Adrenal gland (tissue), 12 donors: ENCODE results near the gene PRDM16. TPM values are rescaled to one million over a fixed set of nuclear protein-coding genes. Genes with fewer than 3 reads are reported as not detected.

Experiments
- DNase-seq, 7 donors: peaks; one replicate each; pipeline ENCODE4 v3.0.0-alpha.2; 2019 to 2020
- H3K27ac ChIP-seq, 5 donors: fragments of 200-600 bp; sonication (generic) in 4 of 5; 1 replicate in 3 of 5; 2 replicates in 2 of 5; pipeline versions ENCODE4 v1.5.1 to v1.8.0; 2016 to 2020; ENCODE audit warnings: mild to moderate bottlenecking in 1 of 5
- H3K27me3 ChIP-seq: fragments of 200-600 bp; 2 replicates; pipeline ENCODE4 v1.8.0; 2021
- H3K36me3 ChIP-seq, 2 donors: fragments of 200-600 bp; replicated peaks in 1 of 2; 1 replicate in 1 of 2; 2 replicates in 1 of 2; pipeline versions ENCODE4 v1.5.1 to v1.8.0; 2018 to 2022
- H3K4me1 ChIP-seq, 2 donors: fragments of 200-600 bp; replicated peaks in 1 of 2; 1 replicate in 1 of 2; 2 replicates in 1 of 2; pipeline versions ENCODE4 v1.5.1 to v1.8.0; 2018 to 2021
- H3K4me3 ChIP-seq, 4 donors: fragments of 200-600 bp; sonication (generic) in 3 of 4; one replicate each; pipeline ENCODE4 v1.5.1; 2016 to 2018
- H3K9me3 ChIP-seq, 3 donors: fragments of 200-600 bp; sonication (generic) in 1 of 3; replicated peaks in 1 of 3; 1 replicate in 2 of 3; 2 replicates in 1 of 3; pipeline versions ENCODE4 v1.5.1 to v1.8.0; 2016 to 2021
- POLR2A ChIP-seq, 2 donors: fragments of 450-650 bp; IDR thresholded peaks; one replicate each; pipeline ENCODE4 v1.6.1; 2017; ENCODE audit warnings: antibody characterized with exemption in 2 of 2, mild to moderate bottlenecking in 2 of 2, moderate library complexity in 1 of 2
- WGBS, 4 donors: extraction: QIAGEN DNeasy Blood & Tissue Kit in 2 of 4; methylation state at CpG; one replicate each; pipeline versions ENCODE4 v1.1.5 to v1.1.7; 2013 to 2017; 5-methylcytosine and 5-hydroxymethylcytosine counted together
- intact Hi-C, 2 donors: fragments of 100-400 bp; cut with DNase I; formaldehyde crosslinking; loops; one replicate each; pipeline versions ENCODE4 v1.14.1 to v1.15.0; 2022 to 2023
- polyA plus RNA-seq, 3 donors: library from polyadenylated mRNA; stranded (reverse); fragments of 200-250 nt in 2 of 3; fragments of 350-450 nt in 1 of 3; fragmentation: Illumina TruSeq in 1 of 3; extraction: RNeasy Lipid Tissue Mini Kit (QIAGEN cat#74804) in 1 of 3; gene quantifications; one replicate each; pipeline ENCODE4 v1.2.3, GENCODE V29; 2013 to 2014
- total RNA-seq, 9 donors: library from RNA; depleted of rRNA in 4 of 9; stranded (reverse); fragments of >200 nt in 4 of 9; fragments of 120-200 nt in 1 of 9; fragmentation: NEBNext Ultra II Directional in 1 of 9; extraction: Animal tissue kit (Norgen Biotek cat#: 25700) in 1 of 9; gene quantifications; one replicate each; pipeline versions ENCODE4 v1.1.0 to v1.2.4, GENCODE V29; 2013 to 2023
- TF ChIP-seq, protein P1 (sequence below), 6 experiments: fragments of 450-650 bp in 4 of 6; fragments of 200-600 bp in 2 of 6; sonication (generic) in 1 of 6; IDR thresholded peaks; 1 replicate in 5 of 6; 2 replicates in 1 of 6; pipeline versions ENCODE4 v1.5.1 to v1.8.0; 2016 to 2021; ENCODE audit warnings: antibody characterized with exemption in 6 of 6, mild to moderate bottlenecking in 2 of 6, moderate library complexity in 1 of 6
- donor health status: healthy with polysubstance abuse.
- donor health status: Bipolar disorder and iron deficiency.
- donor health status: DM: yes; HTN: yes; CAD: no.
- donor health status: DM: no; HTN: no; CAD: no.
- donor health status: DM: no; HTN: no; CAD: no.
- donor health status: DM: yes; HTN: yes; CAD: no.

PRDM16 gene
- total and polyA plus RNA-seq, 12 donors, result 0.04 to 2.8 (median 0.61) TPM; not detected in 1

DNA sequence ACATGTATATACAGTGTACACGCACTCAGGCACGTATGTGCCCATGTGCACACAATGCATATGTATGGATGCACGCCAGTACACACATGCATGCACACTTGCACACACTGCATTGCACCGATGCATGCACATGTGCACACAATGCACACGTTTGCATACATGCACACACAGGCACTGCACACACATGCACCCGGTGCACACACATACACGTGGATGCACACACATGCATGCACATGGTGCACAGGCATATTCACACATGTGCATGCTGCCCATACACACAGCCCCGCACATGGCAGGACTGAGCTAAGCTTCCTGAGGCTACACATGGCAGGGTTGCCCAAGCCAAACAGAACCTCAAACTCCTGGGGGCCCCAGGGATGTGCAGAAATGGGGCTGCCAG, 405.0 kb downstream of the PRDM16 start:
- Histone ChIP-seq H3K4me1 (no peaks in the 10 kb centered on the region), H3K27me3 (no peaks in the 10 kb centered on the region), H3K4me3 (no peak overlapping the region), H3K27ac (no peak overlapping the region), H3K9me3 (no peaks in the 10 kb centered on the region), H3K36me3 (no peaks in the 10 kb centered on the region)
- TF ChIP-seq POLR2A (IDR thresholded peaks at IDR 0.05), result no peak
- TF ChIP-seq, protein P1, sequence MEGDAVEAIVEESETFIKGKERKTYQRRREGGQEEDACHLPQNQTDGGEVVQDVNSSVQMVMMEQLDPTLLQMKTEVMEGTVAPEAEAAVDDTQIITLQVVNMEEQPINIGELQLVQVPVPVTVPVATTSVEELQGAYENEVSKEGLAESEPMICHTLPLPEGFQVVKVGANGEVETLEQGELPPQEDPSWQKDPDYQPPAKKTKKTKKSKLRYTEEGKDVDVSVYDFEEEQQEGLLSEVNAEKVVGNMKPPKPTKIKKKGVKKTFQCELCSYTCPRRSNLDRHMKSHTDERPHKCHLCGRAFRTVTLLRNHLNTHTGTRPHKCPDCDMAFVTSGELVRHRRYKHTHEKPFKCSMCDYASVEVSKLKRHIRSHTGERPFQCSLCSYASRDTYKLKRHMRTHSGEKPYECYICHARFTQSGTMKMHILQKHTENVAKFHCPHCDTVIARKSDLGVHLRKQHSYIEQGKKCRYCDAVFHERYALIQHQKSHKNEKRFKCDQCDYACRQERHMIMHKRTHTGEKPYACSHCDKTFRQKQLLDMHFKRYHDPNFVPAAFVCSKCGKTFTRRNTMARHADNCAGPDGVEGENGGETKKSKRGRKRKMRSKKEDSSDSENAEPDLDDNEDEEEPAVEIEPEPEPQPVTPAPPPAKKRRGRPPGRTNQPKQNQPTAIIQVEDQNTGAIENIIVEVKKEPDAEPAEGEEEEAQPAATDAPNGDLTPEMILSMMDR (IDR thresholded peaks at IDR 0.05), result no peak
- WGBS, 4 donors, result 80 to 90% (median 84%) methylated on average over 3 to 8 of the region's 8 CpGs
- DNase-seq, result no peak
- intact Hi-C loops, result no loop called here

DNA sequence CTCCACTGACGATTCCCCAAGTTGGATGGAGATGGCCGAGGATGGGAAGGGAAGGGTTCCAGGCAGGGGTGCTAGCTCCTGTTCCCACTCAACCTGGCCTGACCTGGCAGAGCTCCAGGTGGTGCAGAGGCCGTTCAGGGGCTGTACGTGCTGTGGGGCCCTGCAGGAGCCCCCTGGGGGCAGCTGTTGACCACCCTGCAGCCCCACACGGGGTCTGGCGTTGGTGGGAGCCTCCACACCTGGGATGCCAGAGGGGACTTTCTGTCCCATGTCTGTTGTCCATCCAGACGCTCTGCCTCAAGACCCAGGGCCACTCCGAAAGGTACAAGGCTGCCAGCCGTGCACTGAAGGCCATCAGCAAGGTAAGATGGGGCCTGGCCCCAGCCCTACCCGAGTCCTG, 405.4 kb downstream of the PRDM16 start:
- Histone ChIP-seq H3K36me3 (no peaks in the 10 kb centered on the region), H3K27ac (no peak overlapping the region), H3K4me1 (no peaks in the 10 kb centered on the region), H3K4me3 (no peak overlapping the region), H3K27me3 (no peaks in the 10 kb centered on the region), H3K9me3 (no peaks in the 10 kb centered on the region)
- WGBS, 4 donors, result 42 to 58% (median 53%) methylated on average over 2 to 10 of the region's 10 CpGs
- TF ChIP-seq, protein P1 (IDR thresholded peaks at IDR 0.05), result no peak
- no peak for TF ChIP-seq POLR2A (IDR thresholded peaks at IDR 0.05)
- intact Hi-C loops, result no loop called here
- DNase-seq, result no peak

DNA sequence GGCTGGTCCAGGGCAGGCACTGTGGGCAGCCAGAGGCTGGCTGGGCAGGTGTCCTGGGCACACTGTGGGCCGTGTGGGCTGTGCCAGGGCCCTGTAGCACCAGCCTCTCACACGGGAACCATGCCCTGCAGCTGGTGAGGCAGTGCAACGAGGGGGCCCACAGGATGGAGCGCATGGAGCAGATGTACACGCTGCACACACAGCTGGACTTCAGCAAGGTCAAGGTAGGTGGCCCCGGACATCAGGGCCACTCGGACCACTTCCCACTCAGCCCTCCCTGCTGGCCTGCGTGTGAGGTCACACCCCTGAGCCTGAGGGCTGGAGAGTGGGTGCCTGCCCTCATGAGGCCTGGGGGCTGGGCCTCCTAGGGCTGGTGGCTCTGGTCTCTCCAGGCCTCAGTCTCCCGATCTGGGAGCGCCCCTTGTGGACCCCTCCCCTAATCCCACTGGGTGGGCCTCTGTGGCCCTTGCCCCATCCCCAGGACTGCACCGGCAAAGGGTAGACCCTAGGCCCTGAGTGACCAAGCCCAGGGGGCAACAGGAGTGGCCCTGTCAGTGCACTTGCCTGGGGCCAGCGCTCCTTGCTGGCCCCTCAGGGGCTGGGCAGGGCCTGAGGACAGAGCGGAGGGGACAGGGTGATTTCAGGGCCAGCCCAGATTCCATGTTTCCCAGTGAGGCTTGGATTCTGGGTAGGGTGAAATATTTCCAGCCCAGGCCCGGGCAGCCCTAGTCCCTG, 407.0 kb downstream of the PRDM16 start:
- DNase-seq, result no peak
- no peaks in the 10 kb centered on the region for H3K36me3 ChIP-seq
- WGBS, 4 donors, result 80 to 83% (median 82%) methylated on average over 3 to 14 of the region's 14 CpGs
- no peak overlapping the region for H3K4me3 ChIP-seq
- H3K27ac ChIP-seq, result no peak overlapping the region
- no peaks in the 10 kb centered on the region for H3K27me3 ChIP-seq
- no peaks in the 10 kb centered on the region for H3K9me3 ChIP-seq
- intact Hi-C loops, result no loop called here
- no peak for TF ChIP-seq POLR2A (IDR thresholded peaks at IDR 0.05)
- TF ChIP-seq, protein P1 (IDR thresholded peaks at IDR 0.05), result no peak
- no peaks in the 10 kb centered on the region for H3K4me1 ChIP-seq

DNA sequence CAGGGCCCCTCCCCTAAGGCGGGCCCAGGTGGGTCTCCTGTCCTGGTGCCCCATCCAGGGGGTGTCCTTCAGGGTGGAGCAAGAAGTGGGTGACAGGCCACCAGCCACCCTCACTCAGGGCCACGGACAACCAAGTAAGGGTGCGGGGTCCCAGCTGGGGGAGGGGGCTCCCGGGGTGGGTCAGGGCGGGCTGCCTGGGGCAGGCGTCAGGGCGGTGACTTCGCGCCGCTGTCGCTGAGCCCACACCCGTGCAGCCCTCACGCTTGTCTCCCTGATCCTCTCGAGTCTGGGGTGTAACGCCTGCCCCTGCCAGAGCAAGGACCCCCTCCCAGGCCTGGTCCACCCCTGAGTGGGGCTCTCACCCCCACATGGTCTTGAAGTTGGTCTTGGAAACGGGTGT, 407.7 kb downstream of the PRDM16 start:
- no peak overlapping the region for H3K27ac ChIP-seq

More for the DNA sequence above, 407.7 kb downstream of the PRDM16 start:
- no peaks in the 10 kb centered on the region for H3K4me1 ChIP-seq
- H3K4me3 ChIP-seq, result no peak overlapping the region
- H3K36me3 ChIP-seq, result no peaks in the 10 kb centered on the region
- 40 to 86% (median 83%) methylated on average over 1 to 16 of the region's 16 CpGs for WGBS, 4 donors
- no peaks in the 10 kb centered on the region for H3K9me3 ChIP-seq
- intact Hi-C loops, result no loop called here
- H3K27me3 ChIP-seq, result no peaks in the 10 kb centered on the region
- TF ChIP-seq POLR2A (IDR thresholded peaks at IDR 0.05), result no peak
- TF ChIP-seq, protein P1 (IDR thresholded peaks at IDR 0.05), result no peak
- DNase-seq, result no peak
